ENCODE data around the gene AURKA.

Gene AURKA

GRCh38 chr20:56389807-56390206 is 2.2 kb downstream of the AURKA start:
- TF ChIP-seq ZBTB7A (IDR thresholded peaks at IDR 0.05; ENCODE audit: low read depth) (no peak), NFIC (IDR thresholded peaks at IDR 0.05) (no peak), TAF1 (IDR thresholded peaks at IDR 0.05; ENCODE audit: low read depth) (no peak), CREB1 (IDR thresholded peaks at IDR 0.05; ENCODE audit: low read depth) (no peak), YY1 (IDR thresholded peaks at IDR 0.05; ENCODE audit: low read depth) (no peak), EP300 (IDR thresholded peaks at IDR 0.05; ENCODE audit: borderline replicate concordance) (no peak), TEAD4 (IDR thresholded peaks at IDR 0.05) (no peak), MAX (IDR thresholded peaks at IDR 0.05) (no peak), REST (IDR thresholded peaks at IDR 0.05; ENCODE audit: low read depth) (no peak), USF1 (IDR thresholded peaks at IDR 0.05) (no peak), FOXM1 (IDR thresholded peaks at IDR 0.05; ENCODE audit: borderline replicate concordance, low read depth) (no peak), RAD21 (IDR thresholded peaks at IDR 0.05; ENCODE audit: low read depth) (no peak), CEBPB (IDR thresholded peaks at IDR 0.05) (no peak), TCF12 (IDR thresholded peaks at IDR 0.05; ENCODE audit: low read depth) (no peak), EGR1 (IDR thresholded peaks at IDR 0.05) (no peak)

- TF ChIP-seq TCF12 (IDR thresholded peaks at IDR 0.05; ENCODE audit: low read depth): no peak
- no peak for TF ChIP-seq CEBPB (IDR thresholded peaks at IDR 0.05)
- TF ChIP-seq EGR1 (IDR thresholded peaks at IDR 0.05): no peak
- TF ChIP-seq EP300 (IDR thresholded peaks at IDR 0.05; ENCODE audit: borderline replicate concordance): no peak
- TF ChIP-seq CREB1 (IDR thresholded peaks at IDR 0.05; ENCODE audit: low read depth): no peak
- no peak for TF ChIP-seq REST (IDR thresholded peaks at IDR 0.05; ENCODE audit: low read depth)
- TF ChIP-seq TAF1 (IDR thresholded peaks at IDR 0.05; ENCODE audit: low read depth): no peak
- no peak for TF ChIP-seq MAX (IDR thresholded peaks at IDR 0.05)
- TF ChIP-seq FOXM1 (IDR thresholded peaks at IDR 0.05; ENCODE audit: borderline replicate concordance, low read depth): no peak
- no peak for TF ChIP-seq YY1 (IDR thresholded peaks at IDR 0.05; ENCODE audit: low read depth)
- TF ChIP-seq USF1 (IDR thresholded peaks at IDR 0.05): no peak
- TF ChIP-seq TEAD4 (IDR thresholded peaks at IDR 0.05): no peak
- TF ChIP-seq ZBTB7A (IDR thresholded peaks at IDR 0.05; ENCODE audit: low read depth): no peak
- no peak for TF ChIP-seq NFIC (IDR thresholded peaks at IDR 0.05)
- no peak for TF ChIP-seq RAD21 (IDR thresholded peaks at IDR 0.05; ENCODE audit: low read depth)
These were observed 3.1 kb downstream of the AURKA start for GRCh38 chr20:56388882-56389281.

GRCh38 chr20:56386219-56386618 is 5.8 kb downstream of the AURKA start:
- TF ChIP-seq TEAD4 (IDR thresholded peaks at IDR 0.05) (no peak), REST (IDR thresholded peaks at IDR 0.05; ENCODE audit: low read depth) (no peak), CREB1 (IDR thresholded peaks at IDR 0.05; ENCODE audit: low read depth) (no peak), NFIC (IDR thresholded peaks at IDR 0.05) (no peak)

- no peak for TF ChIP-seq MAX (IDR thresholded peaks at IDR 0.05)
- TF ChIP-seq TEAD4 (IDR thresholded peaks at IDR 0.05): no peak
- TF ChIP-seq NFIC (IDR thresholded peaks at IDR 0.05): no peak
- TF ChIP-seq RAD21 (IDR thresholded peaks at IDR 0.05; ENCODE audit: low read depth): no peak
- no peak for TF ChIP-seq REST (IDR thresholded peaks at IDR 0.05; ENCODE audit: low read depth)
- no peak for TF ChIP-seq TAF1 (IDR thresholded peaks at IDR 0.05; ENCODE audit: low read depth)
- TF ChIP-seq TCF12 (IDR thresholded peaks at IDR 0.05; ENCODE audit: low read depth): no peak
- TF ChIP-seq FOXM1 (IDR thresholded peaks at IDR 0.05; ENCODE audit: borderline replicate concordance, low read depth): no peak
- TF ChIP-seq CEBPB (IDR thresholded peaks at IDR 0.05): no peak
- TF ChIP-seq EGR1 (IDR thresholded peaks at IDR 0.05): no peak
These were observed 6.9 kb downstream of the AURKA start for GRCh38 chr20:56385130-56385529.

All from Ishikawa (cell line).